ENCODE measurements around the gene HDAC10. TPM values are rescaled to one million over a fixed set of nuclear protein-coding genes. Genes with fewer than 3 reads are reported as not detected.

HDAC10 gene
- total RNA-seq, 1 experiment from 2014 or later = 71.3 TPM

- H3K9me3 ChIP-seq (ENCODE audit: control insufficient read depth, insufficient read depth, low read depth, low read length) = no peaks in the 10 kb centered on the region
- in situ Hi-C loops (cut with HindIII; ENCODE audit: low pct_unique_long_range_greater_than_20kb, low sequenced_read_pairs) (no loop called here), intact Hi-C loops (cut with micrococcal nuclease; ENCODE audit: unreplicated experiment) (no loop called here)
- H3K27ac ChIP-seq (ENCODE audit: low read length) = no peak overlapping the region
- DNase-seq (ENCODE audit: low read depth, low spot score) (no peak), ATAC-seq (no peak)
- H3K36me3 ChIP-seq (ENCODE audit: control insufficient read depth, insufficient read depth, low read length) = no peaks in the 10 kb centered on the region; the same call in 1 of the 2 replicates
- TF ChIP-seq POLR2AphosphoS5 (IDR thresholded peaks at IDR 0.05; ENCODE audit: low read depth, low read length) (no peak), TCF7L2 (IDR thresholded peaks at IDR 0.05; ENCODE audit: low read depth, low read length) (no peak), CTCF (IDR thresholded peaks at IDR 0.05) (no peak), SIN3A (IDR thresholded peaks at IDR 0.05; ENCODE audit: borderline replicate concordance, insufficient read depth, low read depth, low read length) (no peak), REST (IDR thresholded peaks at IDR 0.05; ENCODE audit: insufficient read depth in 1 of 2, low read depth in 2 of 2, low read length in 1 of 2) (no peak)
- H3K4me3 ChIP-seq (ENCODE audit: low read depth in 2 of 2, low read length in 2 of 2) = no peak overlapping the region
- CTCF ChIA-PET = no interaction called here
- no TSS peak for BruUV-seq (replicated peaks)
- H3K27me3 ChIP-seq (ENCODE audit: control insufficient read depth, insufficient read depth, low read length) = no peaks in the 10 kb centered on the region
- H3K4me1 ChIP-seq (ENCODE audit: control insufficient read depth, insufficient read depth, low read length) = peaks cover 14% of the 10 kb centered on the region
- POLR2A ChIA-PET = no interaction called here
These were observed 52.4 kb downstream of the HDAC10 start for GRCh38 chr22:50198624-50199017.

DNA sequence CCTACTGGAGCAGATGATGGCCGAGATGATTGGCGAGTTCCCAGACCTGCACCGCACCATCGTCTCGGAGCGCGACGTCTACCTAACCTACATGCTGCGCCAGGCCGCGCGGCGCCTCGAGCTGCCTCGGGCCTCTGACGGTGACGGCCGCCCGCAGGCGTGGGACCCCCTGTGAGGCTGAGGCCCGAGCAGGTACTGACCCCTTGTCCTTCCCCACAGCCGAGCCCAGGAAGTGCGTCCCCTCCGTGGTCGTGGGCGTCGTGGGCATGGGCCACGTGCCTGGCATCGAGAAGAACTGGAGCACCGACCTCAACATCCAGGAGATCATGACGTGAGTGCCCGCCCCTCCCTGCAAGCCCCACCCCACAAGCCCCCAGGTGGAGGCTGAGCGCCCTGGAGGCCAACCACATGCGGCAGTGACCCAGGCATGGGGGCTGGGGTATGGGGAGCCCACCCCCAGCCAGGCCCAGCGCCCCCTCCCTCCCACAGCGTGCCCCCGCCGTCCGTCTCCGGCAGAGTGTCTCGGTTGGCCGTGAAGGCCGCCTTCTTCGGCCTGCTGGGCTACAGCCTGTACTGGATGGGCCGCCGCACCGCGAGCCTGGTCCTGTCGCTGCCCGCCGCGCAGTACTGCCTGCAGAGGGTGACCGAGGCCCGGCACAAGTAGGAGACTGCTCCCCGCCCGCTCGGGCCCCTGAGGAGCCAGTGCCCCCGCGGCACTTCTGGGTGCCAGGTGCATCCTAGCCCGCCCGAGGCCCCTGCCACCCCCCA lies 53.0 kb downstream of the HDAC10 start:
- ChIA-PET POLR2A (no interaction called here), CTCF (no interaction called here)
- no TSS peak for BruUV-seq (replicated peaks)
- intact Hi-C loops (cut with micrococcal nuclease; ENCODE audit: unreplicated experiment) = no loop called here
- Histone ChIP-seq H3K36me3 (ENCODE audit: control insufficient read depth, insufficient read depth, low read length) (no peaks in the 10 kb centered on the region; the same call in 1 of the 2 replicates), H3K4me1 (ENCODE audit: control insufficient read depth, insufficient read depth, low read length) (peaks cover 14% of the 10 kb centered on the region), H3K27me3 (ENCODE audit: control insufficient read depth, insufficient read depth, low read length) (no peaks in the 10 kb centered on the region), H3K27ac (ENCODE audit: low read length) (no peak overlapping the region), H3K9me3 (ENCODE audit: control insufficient read depth, insufficient read depth, low read depth, low read length) (no peaks in the 10 kb centered on the region), H3K4me3 (ENCODE audit: low read depth in 2 of 2, low read length in 2 of 2) (no peak overlapping the region)
- DNase-seq (ENCODE audit: low read depth, low spot score) = no peak
- in situ Hi-C loops (cut with HindIII; ENCODE audit: low pct_unique_long_range_greater_than_20kb, low sequenced_read_pairs) = no loop called here
- no peak for ATAC-seq
- TF ChIP-seq REST (IDR thresholded peaks at IDR 0.05; ENCODE audit: insufficient read depth in 1 of 2, low read depth in 2 of 2, low read length in 1 of 2) = no peak
- no peak for TF ChIP-seq POLR2AphosphoS5 (IDR thresholded peaks at IDR 0.05; ENCODE audit: low read depth, low read length)
- TF ChIP-seq CTCF (IDR thresholded peaks at IDR 0.05) = no peak
- no peak for TF ChIP-seq SIN3A (IDR thresholded peaks at IDR 0.05; ENCODE audit: borderline replicate concordance, insufficient read depth, low read depth, low read length)
